CMK (cell line): ENCODE measurements around the gene NISCH.

Experiments
- DNase-seq: peaks from one replicate; pipeline ENCODE4 v3.0.0-alpha.2; 2010; ENCODE audit warnings: low read depth

Gene NISCH

GRCh38 chr3:52435246-52436101, 19.9 kb upstream of the NISCH start:
- no peak for DNase-seq

GRCh38 chr3:52436500-52437149, 18.8 kb upstream of the NISCH start:
- peak; percentile 56 for DNase-seq

GRCh38 chr3:52437326-52438103, 17.9 kb upstream of the NISCH start:
- no peak for DNase-seq

- no peak for DNase-seq
Observed at GRCh38 chr3:52438104-52438376, 17.4 kb upstream of the NISCH start.

- no peak for DNase-seq
Observed at GRCh38 chr3:52438579-52439425, 16.6 kb upstream of the NISCH start.

GRCh38 chr3:52439426-52440248, 15.8 kb upstream of the NISCH start:
- DNase-seq = no peak

GRCh38 chr3:52440249-52440551, 15.2 kb upstream of the NISCH start:
- no peak for DNase-seq

GRCh38 chr3:52440671-52441070, 14.7 kb upstream of the NISCH start:
- DNase-seq = no peak

GRCh38 chr3:52441091-52441771, 14.2 kb upstream of the NISCH start:
- no peak for DNase-seq

- no peak for DNase-seq
Observed at GRCh38 chr3:52441772-52442332, 13.6 kb upstream of the NISCH start.

GRCh38 chr3:52442409-52443267, 12.8 kb upstream of the NISCH start:
- DNase-seq = no peak

- DNase-seq = no peak
Observed at GRCh38 chr3:52443268-52443610, 12.2 kb upstream of the NISCH start.

GRCh38 chr3:52443791-52444687, 11.4 kb upstream of the NISCH start:
- no peak for DNase-seq

GRCh38 chr3:52444860-52445793, 10.3 kb upstream of the NISCH start, which contains the start of gene SEMA3G:
TSS of gene SEMA3G (minus strand) at chr3:52445103. CDS start at chr3:52445027, 76 bp downstream.
- peak; percentile 65 for DNase-seq

- DNase-seq = no peak
Observed at GRCh38 chr3:52446042-52446441, 9.4 kb upstream of the NISCH start.

- peak; percentile 64 for DNase-seq
Observed at GRCh38 chr3:52446631-52447511, 8.5 kb upstream of the NISCH start.
